Glutamatergic neuron (in vitro differentiated cells): ENCODE results near the gene LAMB3. TPM values are rescaled to one million over a fixed set of nuclear protein-coding genes. Genes with fewer than 3 reads are reported as not detected.
A peak's percentile ranks its signal among the peaks of the same experiment; 100 is the strongest.

Source experiments
- DNase-seq: peaks from one replicate; pipeline ENCODE4 v3.0.0; 2022
- H3K27ac Mint-ChIP-seq: one replicate; pipeline ENCODE4 v1.8.0; 2020; ENCODE audit warnings: mild to moderate bottlenecking, mixed read lengths, inconsistent platforms; ENCODE audit not compliant: unreplicated experiment
- H3K27me3 Mint-ChIP-seq: one replicate; pipeline ENCODE4 v1.8.0; 2020; ENCODE audit warnings: mild to moderate bottlenecking, moderate library complexity, mixed read lengths, inconsistent platforms; ENCODE audit not compliant: unreplicated experiment
- H3K36me3 Mint-ChIP-seq: one replicate; pipeline ENCODE4 v1.8.0; 2020; ENCODE audit warnings: mild to moderate bottlenecking, mixed read lengths, inconsistent platforms; ENCODE audit not compliant: unreplicated experiment
- H3K4me1 Mint-ChIP-seq: one replicate; pipeline ENCODE4 v1.8.0; 2020; ENCODE audit warnings: mild to moderate bottlenecking, low read depth, mixed read lengths, inconsistent platforms; ENCODE audit not compliant: unreplicated experiment
- H3K4me3 Mint-ChIP-seq: one replicate; pipeline ENCODE4 v1.8.0; 2020; ENCODE audit warnings: mild to moderate bottlenecking, mixed read lengths, inconsistent platforms; ENCODE audit not compliant: unreplicated experiment
- H3K9me3 Mint-ChIP-seq: one replicate; pipeline ENCODE4 v1.8.0; 2020; ENCODE audit warnings: mild to moderate bottlenecking, moderate library complexity, mixed read lengths, inconsistent platforms; ENCODE audit not compliant: unreplicated experiment
- total RNA-seq: library from RNA; stranded (reverse); fragmentation: NEBNext Ultra II Directional; extraction: Animal tissue kit (Norgen Biotek cat#: 25700); gene quantifications from one replicate; pipeline ENCODE4 v1.2.1, GENCODE V29; 2021; ENCODE audit not compliant: unreplicated experiment
- TF ChIP-seq, protein P1 (sequence below): fragments of 200-600 bp; sonication (generic); IDR thresholded peaks from one replicate; pipeline ENCODE4 v1.5.0; 2021; ENCODE audit not compliant: partially characterized antibody, unreplicated experiment

LAMB3 gene
- total RNA-seq, 1 donor from 2014 or later = 0.54 TPM

GRCh38 chr1:209673631-209674417, 21.6 kb upstream of the LAMB3 start:
- H3K9me3 Mint-ChIP-seq = no peaks in the 10 kb centered on the region
- H3K27ac Mint-ChIP-seq = peak overlapping the region; percentile 41
- peaks cover 5% of the 10 kb centered on the region for H3K4me1 Mint-ChIP-seq
- peak overlapping the region; percentile 8 for H3K4me3 Mint-ChIP-seq
- DNase-seq = no peak
- TF ChIP-seq, protein P1, sequence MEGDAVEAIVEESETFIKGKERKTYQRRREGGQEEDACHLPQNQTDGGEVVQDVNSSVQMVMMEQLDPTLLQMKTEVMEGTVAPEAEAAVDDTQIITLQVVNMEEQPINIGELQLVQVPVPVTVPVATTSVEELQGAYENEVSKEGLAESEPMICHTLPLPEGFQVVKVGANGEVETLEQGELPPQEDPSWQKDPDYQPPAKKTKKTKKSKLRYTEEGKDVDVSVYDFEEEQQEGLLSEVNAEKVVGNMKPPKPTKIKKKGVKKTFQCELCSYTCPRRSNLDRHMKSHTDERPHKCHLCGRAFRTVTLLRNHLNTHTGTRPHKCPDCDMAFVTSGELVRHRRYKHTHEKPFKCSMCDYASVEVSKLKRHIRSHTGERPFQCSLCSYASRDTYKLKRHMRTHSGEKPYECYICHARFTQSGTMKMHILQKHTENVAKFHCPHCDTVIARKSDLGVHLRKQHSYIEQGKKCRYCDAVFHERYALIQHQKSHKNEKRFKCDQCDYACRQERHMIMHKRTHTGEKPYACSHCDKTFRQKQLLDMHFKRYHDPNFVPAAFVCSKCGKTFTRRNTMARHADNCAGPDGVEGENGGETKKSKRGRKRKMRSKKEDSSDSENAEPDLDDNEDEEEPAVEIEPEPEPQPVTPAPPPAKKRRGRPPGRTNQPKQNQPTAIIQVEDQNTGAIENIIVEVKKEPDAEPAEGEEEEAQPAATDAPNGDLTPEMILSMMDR = no peak
- H3K27me3 Mint-ChIP-seq = peaks cover 24% of the 10 kb centered on the region
- H3K36me3 Mint-ChIP-seq = peaks cover 5% of the 10 kb centered on the region

DNA sequence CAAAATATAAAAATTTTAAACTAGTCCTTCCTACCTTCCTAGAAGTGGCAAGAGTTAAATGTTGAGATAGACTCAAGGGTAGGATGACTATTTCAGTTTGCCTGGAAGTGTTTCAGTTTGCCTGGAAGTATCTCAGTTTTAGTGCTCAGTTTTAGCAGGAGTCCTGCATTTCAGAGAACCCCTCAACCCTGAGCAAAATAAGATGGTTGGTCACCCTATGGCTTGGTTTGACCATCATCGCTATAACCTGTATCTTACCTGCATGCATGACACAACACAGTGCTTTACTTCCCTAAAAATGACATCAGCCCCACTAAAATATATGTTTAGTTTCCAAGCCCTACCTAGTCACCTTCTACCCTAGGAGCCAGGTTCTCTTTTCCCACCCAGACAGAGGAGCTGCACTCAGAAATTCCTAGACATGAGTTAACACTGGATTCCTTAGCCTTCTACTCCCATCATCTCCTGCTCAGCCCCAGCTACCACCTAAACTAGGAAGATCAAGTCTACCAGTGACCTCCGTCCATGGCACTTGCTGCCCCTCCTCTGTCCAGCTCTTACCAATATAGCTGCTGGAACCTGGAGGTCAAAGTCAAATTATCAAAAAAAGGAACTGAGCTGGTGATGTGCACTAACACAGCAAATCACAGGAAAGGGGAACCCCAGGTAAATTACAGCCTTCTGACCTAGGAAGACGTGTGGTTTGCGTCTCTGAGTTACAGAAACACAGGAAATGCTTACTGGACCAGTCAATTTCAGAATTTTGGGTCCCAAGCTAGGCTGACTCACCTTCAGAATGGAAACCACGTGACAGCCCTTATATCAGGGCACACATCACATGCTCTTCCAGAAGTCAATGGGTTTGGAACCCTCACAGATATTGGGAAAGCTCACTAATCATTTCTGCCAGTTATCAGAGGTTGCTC, 20.7 kb upstream of the LAMB3 start:
- H3K27me3 Mint-ChIP-seq = peaks cover 19% of the 10 kb centered on the region

DNA sequence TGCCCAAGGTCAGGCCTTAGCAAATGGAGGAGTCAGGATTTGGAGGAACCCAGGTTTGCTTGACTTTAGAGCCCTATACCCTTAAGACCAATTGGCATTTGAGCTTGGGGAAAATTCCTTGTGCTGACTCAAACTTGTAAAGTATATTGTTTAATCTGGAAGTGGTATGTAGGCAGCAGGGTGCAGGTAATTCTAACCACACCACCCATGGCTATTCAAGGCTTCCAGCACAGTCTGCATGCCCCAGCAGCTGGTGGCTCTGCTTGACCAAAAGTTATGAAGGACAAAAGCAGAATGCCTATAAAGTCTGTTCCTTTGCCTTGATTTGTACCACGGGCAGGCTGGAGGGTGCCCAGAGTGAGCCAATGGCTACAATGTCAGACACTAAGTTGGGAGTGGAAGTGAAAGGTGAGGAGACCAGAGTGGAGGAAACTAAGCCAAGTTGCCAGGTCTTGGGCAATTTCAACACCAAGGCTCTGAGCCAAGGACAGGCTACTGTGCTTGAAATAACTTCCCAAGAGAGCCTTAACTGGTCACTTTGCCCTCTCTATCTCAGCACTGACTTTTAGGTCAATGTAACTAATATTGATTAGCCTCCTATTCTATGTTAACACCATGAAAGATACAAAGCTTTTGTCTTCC, 18.3 kb upstream of the LAMB3 start:
- DNase-seq = no peak
- TF ChIP-seq, protein P1 = no peak
- H3K4me3 Mint-ChIP-seq = no peak overlapping the region
- peaks cover 5% of the 10 kb centered on the region for H3K36me3 Mint-ChIP-seq
- H3K4me1 Mint-ChIP-seq = peaks cover 3% of the 10 kb centered on the region
- no peak overlapping the region for H3K27ac Mint-ChIP-seq
- peaks cover 11% of the 10 kb centered on the region for H3K27me3 Mint-ChIP-seq
- H3K9me3 Mint-ChIP-seq = no peaks in the 10 kb centered on the region

More for the DNA sequence above, 20.7 kb upstream of the LAMB3 start:
- H3K4me1 Mint-ChIP-seq = peaks cover 5% of the 10 kb centered on the region
- H3K27ac Mint-ChIP-seq = no peak overlapping the region
- H3K9me3 Mint-ChIP-seq = no peaks in the 10 kb centered on the region
- H3K4me3 Mint-ChIP-seq = no peak overlapping the region
- peaks cover 5% of the 10 kb centered on the region for H3K36me3 Mint-ChIP-seq
- no peak for DNase-seq
- TF ChIP-seq, protein P1 = no peak

GRCh38 chr1:209667708-209668107, 15.5 kb upstream of the LAMB3 start:
- Mint-ChIP-seq H3K27me3 (no peaks in the 10 kb centered on the region), H3K4me1 (no peaks in the 10 kb centered on the region), H3K4me3 (no peak overlapping the region), H3K27ac (no peak overlapping the region), H3K36me3 (peaks cover 5% of the 10 kb centered on the region), H3K9me3 (no peaks in the 10 kb centered on the region)
- no peak for DNase-seq
- TF ChIP-seq, protein P1 = no peak
